Upper lobe of left lung (tissue), 6 donors: ENCODE measurements around the gene NPPB. TPM values are rescaled to one million over a fixed set of nuclear protein-coding genes. Genes with fewer than 3 reads are reported as not detected.
A peak's percentile ranks its signal among the peaks of the same experiment; 100 is the strongest.
"Not testable (repeated sequence)": the region's sequence is repeated elsewhere in the genome, so short reads cannot be mapped to it uniquely, and the experiment has no call there.

Experiments
- ATAC-seq, 2 donors: fragments of 200-7000 bp; cut with Tn5 transposase; one replicate each; pipeline ENCODE4 v1.9.1; 2022; ENCODE audit warnings: mild to moderate bottlenecking in 2 of 2, moderate library complexity in 2 of 2; ENCODE audit not compliant: low FRiP score in 2 of 2
- DNase-seq, 2 donors: peaks; one replicate each; pipeline ENCODE4 v3.0.0-alpha.2; 2019 to 2020
- H3K27ac ChIP-seq, 4 donors: fragments of 200-600 bp; sonication (generic); one replicate each; pipeline ENCODE4 v1.5.1; 2016 to 2019
- H3K27me3 ChIP-seq, 4 donors: fragments of 200-600 bp; sonication (generic); one replicate each; pipeline ENCODE4 v1.5.1; 2017 to 2019
- H3K36me3 ChIP-seq, 4 donors: fragments of 200-600 bp; sonication (generic); one replicate each; pipeline ENCODE4 v1.5.1; 2016 to 2019
- H3K4me1 ChIP-seq, 4 donors: fragments of 200-600 bp; sonication (generic); one replicate each; pipeline ENCODE4 v1.5.1; 2018 to 2019
- H3K4me3 ChIP-seq, 4 donors: fragments of 200-600 bp; sonication (generic); one replicate each; pipeline ENCODE4 v1.5.1; 2017 to 2019; ENCODE audit warnings: mild to moderate bottlenecking in 2 of 4, moderate library complexity in 1 of 4
- H3K9me3 ChIP-seq, 4 donors: fragments of 200-600 bp; sonication (generic); one replicate each; pipeline ENCODE4 v1.5.1; 2018 to 2019
- CTCF ChIP-seq, 6 experiments: fragments of 450-650 bp in 4 of 6; fragments of 200-600 bp in 2 of 6; sonication (generic) in 2 of 6; IDR thresholded peaks; one replicate each; pipeline ENCODE4 v1.5.1; 2016 to 2019; ENCODE audit warnings: antibody characterized with exemption in 6 of 6
- EP300 ChIP-seq, 4 donors: sonication (generic); formaldehyde crosslinking; IDR thresholded peaks; one replicate each; pipeline ENCODE4 v1.5.1; 2017; ENCODE audit warnings: antibody characterized with exemption in 4 of 4, control low read depth in 2 of 4
- POLR2A ChIP-seq, 4 donors: fragments of 450-650 bp; IDR thresholded peaks; one replicate each; pipeline ENCODE4 v1.5.1; 2016 to 2017; ENCODE audit warnings: antibody characterized with exemption in 4 of 4, mild to moderate bottlenecking in 2 of 4
- POLR2AphosphoS5 ChIP-seq, 2 donors: sonication (generic); formaldehyde crosslinking; IDR thresholded peaks; one replicate each; pipeline ENCODE4 v1.5.1; 2017; ENCODE audit warnings: antibody characterized with exemption in 2 of 2
- WGBS, 2 donors: methylation state at CpG; one replicate each; pipeline ENCODE4 v1.1.5; 2017 to 2018; 5-methylcytosine and 5-hydroxymethylcytosine counted together
- total RNA-seq, 6 donors: library from RNA; depleted of rRNA in 4 of 6; stranded (reverse); fragments of >200 nt in 4 of 6; gene quantifications; one replicate each; pipeline versions ENCODE4 v1.1.0 to v1.2.1, GENCODE V29; 2016 to 2021
- donor health status: DM: no; HTN: no; CAD: no; lungs with moderate emphysema.
- donor health status: DM: no; HTN: yes; CAD: no; lungs with severe emphysema.

Gene NPPB
- total RNA-seq, 6 donors from 2014 or later: not detected

- Histone ChIP-seq H3K4me3 (no peak overlapping the region), H3K9me3 (no peaks in the 10 kb centered on the region), H3K27me3 (peaks cover 0 to 17% (median 8%) of the 10 kb centered on the region in 4 donors), H3K27ac (no peak overlapping the region), H3K4me1 (peaks cover 0 to 9% (median 0%) of the 10 kb centered on the region in 4 donors), H3K36me3 (no peaks in the 10 kb centered on the region)
- peak in 1 of 2 donors; percentile 63 for DNase-seq
- TF ChIP-seq POLR2AphosphoS5 (IDR thresholded peaks at IDR 0.05) (no peak), EP300 (IDR thresholded peaks at IDR 0.05) (no peak), POLR2A (IDR thresholded peaks at IDR 0.05) (no peak), CTCF (IDR thresholded peaks at IDR 0.05) (no peak)
- 25 to 26% methylated on average over 17 to 31 of the region's 38 CpGs for WGBS, 2 donors
- ATAC-seq: peak in 1 of 2 donors; percentile 19
Measured at GRCh38 chr1:11898086-11898785, 39.5 kb upstream of the NPPB start.

GRCh38 chr1:11894501-11894900 is 35.8 kb upstream of the NPPB start:
- ATAC-seq, DNase-seq, H3K27ac ChIP-seq, H3K4me3 ChIP-seq, H3K9me3 ChIP-seq, H3K36me3 ChIP-seq, H3K4me1 ChIP-seq: not testable (repeated sequence)
- H3K27me3 ChIP-seq: peaks cover 0 to 16% (median 8%) of the 10 kb centered on the region in 4 donors
- 61 to 78% methylated on average over 1 of the region's 1 CpG for WGBS, 2 donors

GRCh38 chr1:11893907-11894251 is 35.1 kb upstream of the NPPB start:
- H3K4me1 ChIP-seq: peaks cover 0 to 8% (median 0%) of the 10 kb centered on the region in 4 donors
- no peaks in the 10 kb centered on the region for H3K9me3 ChIP-seq
- peaks cover 0 to 10% (median 5%) of the 10 kb centered on the region in 4 donors for H3K27me3 ChIP-seq
- no peak overlapping the region for H3K4me3 ChIP-seq
- ATAC-seq (peak; percentile 85 to 89), DNase-seq (peak in 1 of 2 donors; percentile 70)
- TF ChIP-seq CTCF (IDR thresholded peaks at IDR 0.05) (peak; percentile 76 to 92 (median 87)), POLR2A (IDR thresholded peaks at IDR 0.05) (no peak)
- WGBS, 2 donors: 0% methylated on average over 5 of the region's 5 CpGs; no CpG with 5 or more reads in 1 of the 2 donors
- H3K27ac ChIP-seq: no peak overlapping the region
- H3K36me3 ChIP-seq: no peaks in the 10 kb centered on the region

GRCh38 chr1:11891433-11892186 is 32.9 kb upstream of the NPPB start:
- DNase-seq: no peak
- H3K4me1 ChIP-seq: no peaks in the 10 kb centered on the region
- 72 to 82% methylated on average over 6 of the region's 6 CpGs for WGBS, 2 donors
- H3K4me3 ChIP-seq: no peak overlapping the region
- TF ChIP-seq POLR2AphosphoS5 (IDR thresholded peaks at IDR 0.05) (no peak), CTCF (IDR thresholded peaks at IDR 0.05) (no peak), EP300 (IDR thresholded peaks at IDR 0.05) (no peak), POLR2A (IDR thresholded peaks at IDR 0.05) (no peak)
- H3K27me3 ChIP-seq: no peaks in the 10 kb centered on the region
- H3K9me3 ChIP-seq: no peaks in the 10 kb centered on the region
- no peaks in the 10 kb centered on the region for H3K36me3 ChIP-seq
- no peak for ATAC-seq
- H3K27ac ChIP-seq: no peak overlapping the region

GRCh38 chr1:11888877-11889208 is 30.1 kb upstream of the NPPB start:
- no peak overlapping the region for H3K4me3 ChIP-seq
- TF ChIP-seq POLR2AphosphoS5 (IDR thresholded peaks at IDR 0.05) (no peak), POLR2A (IDR thresholded peaks at IDR 0.05) (no peak), CTCF (IDR thresholded peaks at IDR 0.05) (no peak), EP300 (IDR thresholded peaks at IDR 0.05) (no peak)
- DNase-seq (no peak), ATAC-seq (no peak)
- H3K9me3 ChIP-seq: no peaks in the 10 kb centered on the region
- H3K4me1 ChIP-seq: no peaks in the 10 kb centered on the region
- H3K36me3 ChIP-seq: no peaks in the 10 kb centered on the region
- no peak overlapping the region for H3K27ac ChIP-seq
- WGBS, 2 donors: 43% methylated on average over 3 of the region's 3 CpGs; no CpG with 5 or more reads in 1 of the 2 donors
- no peaks in the 10 kb centered on the region for H3K27me3 ChIP-seq
